Brain pericyte (primary cell): ENCODE measurements around the gene NUP205.
A peak's percentile ranks its signal among the peaks of the same experiment; 100 is the strongest.
"Not testable (repeated sequence)": the region's sequence is repeated elsewhere in the genome, so short reads cannot be mapped to it uniquely, and the experiment has no call there.

Experiments used
- DNase-seq: peaks from one replicate; pipeline ENCODE4 v3.0.0-alpha.2; 2012; ENCODE audit warnings: low read depth, low spot score

The NUP205 gene

DNA sequence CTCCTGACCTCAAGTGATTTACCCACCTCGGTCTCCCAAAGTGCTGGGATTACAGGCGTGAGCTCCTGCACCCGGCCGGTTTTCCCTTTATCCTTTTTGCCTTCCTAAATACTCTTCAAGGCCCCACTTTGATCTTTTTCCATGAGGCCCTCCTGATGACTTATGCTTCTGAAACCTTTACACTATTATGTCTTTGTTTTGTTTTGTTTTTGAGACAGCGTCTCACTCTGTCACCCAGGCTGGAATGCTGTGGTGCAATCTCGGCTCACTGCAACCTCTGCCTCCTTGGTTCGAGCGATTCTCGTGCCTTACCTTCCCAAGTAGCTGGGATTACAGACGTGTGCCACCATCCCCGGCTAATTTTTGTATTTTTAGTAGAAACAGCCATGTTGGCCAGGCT is 108.4 kb downstream of the NUP205 start:
- DNase-seq: no peak

- DNase-seq: no peak
Observed at GRCh38 chr7:135666846-135667245, 109.1 kb downstream of the NUP205 start.

DNA sequence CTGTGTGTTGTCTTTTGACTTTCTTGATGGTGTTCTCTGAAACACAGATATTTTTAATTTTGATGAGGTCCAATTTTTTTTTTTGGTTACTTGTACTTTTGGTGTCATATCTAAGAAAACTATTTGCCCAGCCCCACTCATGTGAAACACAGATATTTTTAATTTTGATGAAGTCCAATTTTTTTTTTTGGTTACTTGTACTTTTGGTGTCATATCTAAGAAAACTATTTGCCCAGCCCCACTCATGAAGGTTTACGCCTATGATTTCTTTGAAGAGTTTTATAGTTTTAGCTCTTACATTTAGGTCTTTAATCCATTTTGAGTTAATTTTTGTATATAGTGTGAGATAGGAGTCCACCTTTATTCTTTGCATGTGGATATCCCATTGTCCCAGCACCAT is 109.9 kb downstream of the NUP205 start:
- not testable (repeated sequence) for DNase-seq

DNA sequence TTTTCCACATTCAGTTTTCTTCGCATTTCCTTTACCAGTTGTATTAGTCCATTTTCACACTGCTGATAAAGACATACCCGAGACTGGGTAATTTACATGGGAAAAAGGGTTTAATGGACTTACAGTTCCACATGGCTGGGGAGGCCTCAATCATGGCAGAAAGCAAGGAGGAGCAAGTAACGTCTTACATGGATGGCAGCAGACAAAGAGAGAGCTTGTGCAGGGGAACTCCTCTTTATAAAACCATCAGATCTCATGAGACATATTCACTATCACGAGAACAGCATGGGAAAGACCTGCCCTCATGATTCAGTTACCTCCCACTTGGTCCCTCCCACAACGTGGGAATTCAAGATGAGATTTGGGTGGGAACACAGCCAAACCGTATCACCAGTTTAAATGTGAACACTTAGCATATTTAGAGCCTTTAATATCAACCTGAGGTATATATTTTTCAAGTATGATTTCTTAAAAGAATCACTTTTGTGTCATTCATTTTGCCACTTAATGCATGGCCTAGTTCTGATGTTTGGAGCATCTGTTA is 111.2 kb downstream of the NUP205 start:
- not testable (repeated sequence) for DNase-seq

- DNase-seq: no peak
Observed at GRCh38 chr7:135669774-135670173, 112.1 kb downstream of the NUP205 start.

DNA sequence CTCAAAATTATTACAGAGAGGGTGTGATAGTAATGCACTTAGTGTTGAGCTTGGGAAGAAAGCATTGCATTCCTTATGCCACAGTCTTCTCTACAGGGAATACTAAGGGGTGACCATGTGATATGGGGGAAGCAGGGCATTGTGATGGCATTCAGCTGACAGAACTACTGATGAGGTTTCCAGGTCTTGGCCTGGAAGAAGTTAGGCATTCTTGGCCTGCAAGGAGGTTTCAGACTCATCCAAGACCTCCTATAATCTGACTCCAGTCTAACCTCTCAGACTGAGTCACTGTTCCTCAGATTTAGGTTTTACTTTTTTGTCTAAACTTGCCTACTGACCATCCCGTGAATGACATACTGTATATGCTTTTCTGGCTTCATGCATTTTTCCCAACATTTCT is 112.5 kb downstream of the NUP205 start:
- DNase-seq: no peak

DNA sequence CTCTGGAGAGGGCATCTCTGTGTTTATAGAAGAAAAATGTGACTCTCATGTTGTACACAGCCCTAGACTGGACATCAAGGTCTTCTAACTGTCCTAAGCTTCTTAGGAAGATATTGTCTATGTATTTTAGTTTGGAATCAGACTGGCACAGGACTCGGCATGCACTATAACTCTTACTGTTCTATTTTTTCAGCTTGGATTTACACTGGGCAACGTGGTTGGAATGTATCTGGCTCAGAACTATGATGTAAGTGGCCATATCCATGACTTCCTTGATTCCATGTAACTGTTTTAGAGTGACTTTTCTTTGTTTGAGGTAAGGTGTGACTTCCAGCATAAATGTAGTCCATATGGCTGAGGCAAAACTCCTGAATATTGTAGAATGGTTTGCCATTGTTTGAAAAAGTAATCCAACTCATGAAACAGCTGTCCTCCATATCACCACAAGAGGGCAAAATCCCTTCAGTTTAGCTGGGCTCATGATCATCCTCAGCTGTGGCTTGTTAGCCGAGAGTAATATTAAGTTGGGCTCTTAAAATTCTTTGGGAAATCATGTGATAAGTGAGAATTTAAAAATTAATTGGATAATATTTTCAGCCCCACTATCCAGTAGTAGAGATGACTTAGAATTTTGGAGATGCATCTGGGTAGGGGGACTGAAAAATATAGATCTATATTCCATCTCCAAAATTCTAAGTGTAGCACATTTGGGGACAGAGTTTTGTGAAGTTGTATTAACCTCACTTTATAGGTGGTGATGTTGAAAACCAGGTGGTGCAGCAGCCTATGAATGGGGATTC is 115.0 kb downstream of the NUP205 start:
- DNase-seq: peak; percentile 30

GRCh38 chr7:135673360-135673706 is 115.6 kb downstream of the NUP205 start:
- DNase-seq: no peak

GRCh38 chr7:135678612-135679575 is 121.2 kb downstream of the NUP205 start:
- DNase-seq: no peak

- no peak for DNase-seq
Observed at GRCh38 chr7:135681762-135682161, 124.0 kb downstream of the NUP205 start.

DNA sequence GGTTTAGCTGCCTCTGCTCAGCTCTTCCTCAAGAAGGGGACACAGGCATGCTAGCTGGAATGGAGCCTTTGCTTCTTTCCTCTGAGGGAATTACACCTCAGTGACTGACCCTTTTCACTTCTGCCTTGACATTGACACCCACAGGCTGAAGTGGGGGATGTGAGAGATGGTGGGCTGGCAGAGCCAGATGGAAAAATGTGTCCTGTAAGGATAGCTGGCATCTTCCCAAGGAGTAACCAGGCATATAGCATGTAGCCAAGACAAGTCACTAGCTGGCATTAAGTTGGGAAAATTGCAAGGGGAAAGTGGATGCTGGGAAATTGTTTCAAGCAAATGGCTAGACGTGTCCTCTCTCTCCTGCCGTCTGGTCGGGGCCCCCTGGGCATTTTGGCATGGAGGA is 124.5 kb downstream of the NUP205 start:
- no peak for DNase-seq

- no peak for DNase-seq
Observed at GRCh38 chr7:135683609-135684008, 125.9 kb downstream of the NUP205 start.

DNA sequence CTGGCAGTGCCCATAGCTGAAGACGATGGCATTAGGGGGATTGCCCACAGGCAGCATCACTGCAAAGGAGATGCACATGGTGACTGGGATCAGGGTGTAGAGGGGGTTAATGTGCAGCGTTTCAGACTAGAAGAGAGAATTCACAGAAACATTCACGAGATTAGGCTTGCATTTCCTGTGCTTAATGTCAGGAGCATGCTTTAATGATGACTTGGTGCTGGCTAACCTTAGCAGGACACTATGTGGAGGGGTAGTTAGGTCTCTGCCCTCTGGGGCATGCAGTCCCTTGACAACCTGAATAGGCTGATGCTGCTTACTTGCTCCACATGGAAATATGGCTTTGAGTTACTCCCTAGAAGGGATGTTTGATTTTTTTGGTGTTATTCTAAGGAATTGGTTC is 126.4 kb downstream of the NUP205 start:
- no peak for DNase-seq

- no peak for DNase-seq
Observed at GRCh38 chr7:135684699-135685098, 127.0 kb downstream of the NUP205 start.

DNA sequence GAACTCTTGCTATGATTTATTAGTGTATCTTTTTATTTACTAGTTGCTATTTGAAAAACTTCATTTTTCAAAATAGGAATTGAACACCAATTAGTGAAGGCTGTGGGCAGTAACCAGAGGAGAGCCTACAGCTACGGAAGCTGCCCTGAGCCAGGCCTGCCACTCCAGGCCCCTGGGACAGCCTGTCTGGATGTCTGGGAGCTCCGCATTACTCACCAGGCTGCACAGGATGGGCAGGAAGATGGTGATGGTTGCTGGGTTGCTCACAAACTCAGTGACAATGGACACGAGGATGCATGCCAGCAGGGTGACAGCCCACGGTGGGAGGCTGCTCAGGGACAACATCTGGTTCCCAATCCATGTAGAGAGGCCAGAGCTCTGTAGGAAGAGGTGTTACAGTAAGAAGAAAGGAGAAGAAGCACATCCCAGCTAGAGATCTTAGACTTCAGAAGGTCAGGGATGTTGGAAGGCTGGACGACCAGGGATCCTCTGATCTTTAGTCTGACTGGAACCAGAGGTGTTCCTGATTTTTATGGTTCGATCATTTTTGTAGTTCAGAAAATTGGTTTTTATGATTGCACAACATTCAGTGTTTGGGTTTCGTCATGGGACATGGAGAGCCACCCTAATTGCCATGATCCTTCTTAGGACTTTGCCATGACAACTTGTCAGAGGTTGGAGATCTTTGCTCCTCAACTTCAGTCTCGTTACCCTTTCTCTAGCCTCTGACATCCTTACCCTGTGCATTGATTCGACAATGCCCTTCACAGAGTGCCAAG is 127.8 kb downstream of the NUP205 start:
- no peak for DNase-seq

GRCh38 chr7:135687466-135687865 is 129.7 kb downstream of the NUP205 start:
- DNase-seq: no peak

- no peak for DNase-seq
Observed at GRCh38 chr7:135690566-135690965, 132.8 kb downstream of the NUP205 start.

GRCh38 chr7:135692055-135692454 is 134.3 kb downstream of the NUP205 start:
- no peak for DNase-seq

DNA sequence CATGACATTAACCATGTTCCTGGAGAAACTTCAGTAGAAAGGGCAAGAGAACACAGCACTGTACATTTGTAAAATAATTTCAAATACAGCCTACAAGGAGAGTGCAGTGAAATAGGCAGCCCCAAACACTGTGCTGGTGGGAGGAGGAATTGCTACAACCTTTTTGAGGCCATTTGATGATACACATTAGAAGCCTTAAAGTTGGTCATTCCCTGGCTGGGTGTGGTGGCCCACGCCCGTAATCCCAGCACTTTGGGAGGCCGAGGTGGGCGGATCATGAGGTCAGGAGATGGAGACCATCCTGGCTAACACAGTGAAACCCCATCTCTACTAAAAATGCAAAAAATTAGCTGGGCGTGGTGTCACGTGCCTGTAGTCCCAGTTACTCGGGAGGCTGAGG is 134.9 kb downstream of the NUP205 start:
- DNase-seq: not testable (repeated sequence)

DNA sequence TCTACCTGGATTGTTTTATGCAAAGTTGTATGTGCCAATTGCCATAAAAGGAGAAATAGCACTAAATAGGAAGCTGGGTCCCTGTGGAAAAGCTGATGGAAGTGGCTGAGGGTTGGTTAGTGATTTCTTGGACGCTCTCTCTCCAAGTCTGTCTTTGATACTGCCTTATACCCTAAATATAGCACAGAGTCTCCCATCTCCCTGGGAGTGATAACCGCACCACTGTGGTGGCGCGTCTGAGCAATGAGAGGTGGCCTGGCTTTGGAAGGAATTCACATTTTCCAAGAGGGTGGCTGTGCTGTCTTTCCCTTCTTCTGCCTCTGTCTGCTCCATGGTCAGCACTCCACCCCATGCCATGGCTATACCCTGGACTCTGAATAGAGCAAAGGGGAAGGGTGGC is 135.8 kb downstream of the NUP205 start:
- no peak for DNase-seq

DNA sequence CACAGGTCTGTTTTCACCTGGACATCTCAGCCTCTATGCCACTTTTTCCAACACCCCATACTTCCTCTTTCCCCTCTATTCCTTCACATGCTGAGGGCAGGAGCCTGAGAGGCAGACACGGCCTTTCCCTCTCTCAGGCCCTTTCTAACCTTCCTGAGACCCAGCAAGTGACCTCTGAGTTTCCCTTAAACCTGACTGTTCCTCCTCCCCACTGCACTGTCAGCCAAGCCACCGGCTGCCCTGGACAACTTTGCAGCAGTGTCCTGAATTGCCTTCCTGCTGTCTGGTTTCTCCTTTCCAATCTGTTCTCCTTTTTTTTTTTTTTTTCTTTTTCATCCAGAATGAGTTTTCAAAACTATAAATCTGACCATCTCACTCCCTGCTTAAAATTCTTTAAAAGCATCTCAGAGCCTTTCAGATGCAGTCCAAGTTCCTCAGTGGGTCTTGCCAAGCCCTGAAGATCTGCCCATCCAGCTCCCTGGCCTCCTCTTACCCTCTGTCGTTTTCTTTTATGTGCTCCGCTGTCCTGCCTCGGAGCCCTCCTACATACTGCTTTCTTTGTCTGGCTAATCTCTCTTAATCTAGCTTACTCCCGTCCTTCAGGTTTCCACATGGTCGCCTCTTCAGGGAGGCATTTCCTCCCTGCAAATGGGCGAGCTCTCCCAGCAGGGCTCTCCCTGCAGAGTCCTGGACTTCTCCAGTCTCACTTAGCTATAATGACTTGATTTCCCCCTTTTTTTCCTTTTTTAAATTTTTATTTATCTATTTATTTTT is 139.7 kb downstream of the NUP205 start:
- DNase-seq: no peak
